IPS DF 4.7 (cell line): Measurements from ENCODE around the gene LMAN2.
"Not testable (repeated sequence)": the region's sequence is repeated elsewhere in the genome, so short reads cannot be mapped to it uniquely, and the experiment has no call there.

ENCODE experiments used
- DNase-seq: peaks from one replicate; pipeline ENCODE4 v3.0.0-alpha.2; 2013; ENCODE audit warnings: low spot score; ENCODE audit errors: extremely low read depth

The LMAN2 gene

GRCh38 chr5:177365845-177366527, 14.5 kb upstream of the LMAN2 start:
- no peak for DNase-seq

DNA sequence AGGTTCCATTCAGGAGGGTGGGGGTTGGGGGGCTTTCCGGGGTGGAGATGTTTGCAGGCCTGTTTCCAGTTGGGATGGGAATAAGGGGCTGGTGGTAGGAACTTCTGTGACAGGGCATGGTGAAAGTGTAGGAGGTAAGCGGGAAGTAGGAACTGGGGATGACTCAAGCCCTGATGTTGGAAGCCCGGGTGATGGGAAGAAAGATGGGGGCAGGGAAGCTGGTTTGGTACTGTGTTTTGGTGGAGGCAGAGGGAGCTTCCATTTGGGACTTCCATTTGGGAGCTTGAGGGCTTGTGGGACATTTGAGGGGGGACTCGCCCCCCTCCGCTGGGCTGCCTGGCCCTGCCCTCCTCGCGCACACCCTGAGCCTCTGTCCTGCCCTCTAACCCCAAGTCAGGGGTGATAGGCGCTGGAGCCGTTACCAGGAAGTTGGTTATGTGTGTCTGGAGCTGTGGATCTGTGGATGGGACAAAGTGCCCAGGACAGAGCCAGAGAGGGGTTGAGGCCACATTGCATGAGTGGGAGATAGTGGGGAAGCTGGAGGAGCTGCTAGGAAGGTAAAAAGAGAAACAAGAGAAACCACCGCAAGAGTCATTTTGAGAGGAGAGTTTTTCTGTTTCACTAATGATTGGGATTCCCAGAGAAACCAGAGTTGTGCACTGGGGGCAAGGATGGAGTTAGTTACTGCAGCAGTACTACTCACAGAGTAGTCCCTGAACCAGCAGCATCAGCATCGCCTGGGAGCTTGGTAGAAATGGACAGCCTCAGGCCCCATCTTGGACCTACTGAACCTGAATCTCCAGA, 12.9 kb upstream of the LMAN2 start:
- DNase-seq, result no peak

GRCh38 chr5:177363565-177363964, 12.1 kb upstream of the LMAN2 start:
- no peak for DNase-seq

DNA sequence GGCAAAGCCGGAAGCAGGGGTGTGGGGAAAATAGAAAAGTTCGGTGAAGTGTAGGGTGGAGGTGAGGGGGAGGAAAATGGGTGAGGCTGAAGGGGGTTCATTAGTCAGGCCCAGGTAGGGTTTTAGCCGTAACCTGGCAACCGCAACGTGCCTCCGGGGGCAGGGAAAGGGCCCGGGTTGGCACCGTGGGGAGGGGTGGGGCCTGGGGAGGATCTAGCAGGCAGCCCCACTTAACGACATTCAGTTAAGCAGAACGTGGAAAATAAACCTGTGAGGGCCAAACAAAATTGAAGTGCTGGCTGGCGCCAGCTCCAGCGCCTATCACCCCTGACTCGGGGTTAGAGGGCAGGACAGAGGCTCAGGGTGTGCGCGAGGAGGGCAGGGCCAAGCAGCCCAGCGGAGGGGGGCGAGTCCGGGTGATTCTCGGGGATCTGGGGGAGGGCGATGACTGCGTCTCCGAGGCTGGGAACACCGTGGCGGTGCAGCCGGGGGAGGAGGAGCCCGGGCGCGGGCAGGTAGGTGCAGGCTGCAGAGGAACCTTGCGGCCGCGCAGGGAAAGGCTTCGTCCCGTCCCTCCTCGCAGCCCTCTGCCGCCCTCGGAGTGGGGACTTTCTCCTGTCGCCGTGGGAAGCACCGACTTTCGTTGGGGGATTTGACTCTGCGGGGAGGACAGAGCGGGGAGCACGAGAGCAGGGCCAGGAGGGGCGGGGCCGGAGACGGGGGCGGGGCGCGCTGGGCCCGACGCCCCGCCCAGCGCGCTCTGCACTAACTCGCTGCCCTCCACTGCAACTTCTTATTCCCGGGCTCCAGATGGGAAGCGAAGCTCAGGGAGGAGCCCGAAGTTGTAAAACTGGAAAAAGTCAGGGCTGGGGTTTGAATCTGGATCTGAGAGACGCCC, 11.4 kb upstream of the LMAN2 start:
- DNase-seq, result no peak

GRCh38 chr5:177362292-177362609, 10.8 kb upstream of the LMAN2 start:
- DNase-seq, result no peak

GRCh38 chr5:177361418-177362291, 10.2 kb upstream of the LMAN2 start:
- DNase-seq, result no peak

DNA sequence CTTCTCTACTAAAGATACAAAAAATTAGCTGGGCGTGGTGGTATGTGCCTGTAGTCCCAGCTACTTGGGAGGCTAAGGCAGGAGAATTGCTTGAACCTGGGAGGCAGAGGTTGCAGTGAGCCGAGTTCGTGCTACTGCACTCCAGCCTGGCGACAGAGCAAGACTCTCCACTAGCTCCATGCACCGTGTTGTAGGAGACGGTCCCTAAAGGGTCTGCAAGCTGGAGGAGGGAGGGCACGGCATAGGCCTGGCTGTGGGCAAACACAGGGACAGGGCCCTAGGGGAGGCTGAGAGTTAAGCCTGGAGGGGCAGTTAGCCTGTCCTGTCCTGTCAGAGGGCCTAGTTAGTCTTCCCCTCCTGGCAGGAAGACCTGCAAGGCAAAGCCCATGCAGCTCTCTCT, 9.3 kb upstream of the LMAN2 start:
- DNase-seq, result not testable (repeated sequence)

DNA sequence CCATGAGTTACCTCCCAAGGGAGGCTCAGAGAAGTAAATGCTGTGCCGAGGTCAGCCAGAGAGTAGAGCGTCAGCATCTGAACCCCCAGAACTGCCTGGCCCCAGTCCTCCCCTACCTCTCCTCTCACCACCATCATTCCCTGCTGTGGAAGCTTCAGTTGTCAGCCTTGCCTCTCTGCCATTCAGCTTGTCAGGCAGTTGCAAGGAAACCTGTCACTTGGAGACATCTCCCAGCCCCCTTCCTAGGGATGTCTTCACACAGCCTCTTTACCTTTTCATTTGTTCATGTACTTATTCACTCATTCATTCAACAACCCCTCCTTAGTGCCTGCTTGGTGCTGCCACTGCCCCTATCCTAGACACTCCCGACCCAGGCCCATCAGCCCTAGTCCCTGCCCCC, 8.4 kb upstream of the LMAN2 start:
- no peak for DNase-seq

GRCh38 chr5:177359451-177359851, 8.0 kb upstream of the LMAN2 start:
- DNase-seq, result no peak

GRCh38 chr5:177358370-177358819, 6.9 kb upstream of the LMAN2 start:
- DNase-seq, result no peak

DNA sequence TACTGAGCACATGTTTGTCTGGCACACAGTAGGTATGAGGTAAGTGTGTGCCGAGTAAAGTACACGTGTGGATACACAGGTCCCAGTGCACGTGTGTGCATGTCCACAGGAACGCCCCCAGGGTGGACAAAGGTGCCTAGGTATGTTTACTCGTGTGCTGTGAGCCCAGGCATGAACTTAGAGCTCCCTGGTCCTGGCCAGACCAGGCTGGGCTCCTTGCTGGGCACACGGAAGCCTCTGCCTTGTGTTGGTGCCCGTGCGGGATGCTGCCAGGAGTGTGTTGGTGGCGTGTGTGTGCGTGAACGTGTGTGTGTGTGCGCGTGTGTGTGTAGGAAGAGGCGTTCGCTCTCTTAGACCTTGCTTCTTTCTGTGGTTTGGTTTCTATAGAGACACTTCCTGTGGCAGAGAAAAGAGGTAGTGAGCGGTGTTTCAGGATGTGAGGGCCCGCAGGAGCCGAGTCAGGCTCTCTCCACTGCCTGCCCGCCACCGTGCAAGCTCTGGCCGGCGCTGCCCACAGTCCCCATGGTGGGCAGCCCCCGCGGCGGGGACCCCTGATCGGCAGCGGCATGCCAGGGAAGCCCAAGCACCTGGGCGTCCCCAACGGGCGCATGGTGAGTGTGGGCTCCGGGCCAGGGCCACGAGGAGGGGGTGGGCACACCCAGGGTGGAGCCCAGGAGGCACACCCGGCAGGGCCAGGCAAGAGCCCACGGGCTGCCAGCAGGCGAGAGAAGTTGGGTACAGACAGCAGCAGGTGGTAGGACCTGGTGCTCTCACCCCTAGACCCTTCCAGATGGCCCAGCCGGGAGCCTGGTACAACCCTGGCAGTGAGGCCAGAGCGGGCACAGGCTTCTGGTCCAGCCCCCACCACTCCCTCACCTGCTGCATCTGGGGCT, 6.2 kb upstream of the LMAN2 start, which contains the start of gene RGS14:
Gene RGS14, plus strand, starts transcription at position 466 of the 893 bp plus-strand sequence. Its CDS starts 101 bp downstream, at position 567.
- no peak for DNase-seq

- no peak for DNase-seq
Measured at GRCh38 chr5:177357146-177357458, 5.6 kb upstream of the LMAN2 start.

GRCh38 chr5:177356746-177357145, 5.3 kb upstream of the LMAN2 start:
- DNase-seq, result no peak

DNA sequence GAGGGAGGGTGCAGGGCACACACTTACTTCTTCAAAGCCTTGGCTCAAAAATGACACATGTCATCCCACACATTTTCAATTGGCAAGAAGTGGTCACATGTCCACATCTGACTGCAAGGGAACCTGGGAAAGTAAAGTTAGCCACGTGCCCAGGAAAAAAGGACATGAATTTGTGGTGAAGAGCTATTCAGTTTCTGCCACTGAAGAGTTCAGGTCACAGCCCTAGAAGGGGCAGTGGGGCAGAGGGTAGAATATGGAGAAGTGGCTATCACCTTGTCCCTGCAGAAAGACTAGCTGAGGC, 4.3 kb upstream of the LMAN2 start:
- no peak for DNase-seq

DNA sequence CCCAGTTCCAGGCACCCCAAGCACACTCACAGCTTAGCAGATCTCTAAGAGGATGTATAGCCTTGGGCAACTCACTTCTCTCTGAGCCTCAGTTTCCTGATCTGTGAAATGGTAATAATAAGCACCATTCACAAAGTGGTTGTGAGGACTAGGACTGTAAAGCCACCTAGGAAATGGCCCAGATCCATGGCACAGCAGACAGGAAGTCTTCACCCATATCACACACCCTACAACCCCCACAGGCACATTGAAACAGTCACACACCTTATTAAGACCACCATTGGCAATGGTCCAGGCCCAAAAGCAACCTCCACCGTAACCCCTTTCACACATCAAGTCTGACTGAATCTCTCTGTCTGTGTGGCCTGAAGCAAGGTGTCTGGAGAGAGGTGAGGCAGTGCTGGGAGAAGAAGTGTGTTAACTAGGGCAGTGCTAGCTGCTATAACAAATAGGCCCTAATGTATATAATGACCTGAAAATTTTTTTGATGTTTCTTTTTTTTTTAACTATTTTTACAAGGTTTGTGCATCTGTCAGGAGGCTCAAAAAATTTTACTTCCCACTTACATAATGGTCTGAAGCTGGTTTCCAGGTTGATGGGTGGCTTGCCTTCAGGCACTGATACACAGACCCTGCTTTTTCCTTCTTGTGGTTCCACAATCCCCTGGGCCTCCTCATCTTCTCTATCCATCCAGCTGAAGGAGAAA, 3.8 kb upstream of the LMAN2 start:
- no peak for DNase-seq

DNA sequence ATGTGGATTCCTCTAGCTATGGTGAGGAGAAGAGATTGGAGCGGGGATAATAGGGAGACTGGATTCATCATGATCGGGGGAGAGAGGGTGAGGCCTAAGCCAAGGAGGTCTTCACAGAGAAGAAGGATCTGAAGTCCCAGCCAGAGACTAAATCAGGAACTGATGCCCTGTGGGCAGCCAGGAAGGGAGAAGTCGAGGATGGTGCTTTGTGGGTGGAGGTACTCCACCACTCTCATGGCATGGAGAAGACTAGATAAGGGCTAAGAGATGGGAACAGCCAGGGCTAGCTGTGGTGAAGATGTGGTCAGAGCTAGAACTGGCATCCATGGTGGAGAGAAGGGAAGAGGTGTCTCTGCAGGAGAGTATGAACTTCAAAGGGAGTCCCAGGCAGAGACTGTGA, 3.2 kb upstream of the LMAN2 start:
- no peak for DNase-seq

DNA sequence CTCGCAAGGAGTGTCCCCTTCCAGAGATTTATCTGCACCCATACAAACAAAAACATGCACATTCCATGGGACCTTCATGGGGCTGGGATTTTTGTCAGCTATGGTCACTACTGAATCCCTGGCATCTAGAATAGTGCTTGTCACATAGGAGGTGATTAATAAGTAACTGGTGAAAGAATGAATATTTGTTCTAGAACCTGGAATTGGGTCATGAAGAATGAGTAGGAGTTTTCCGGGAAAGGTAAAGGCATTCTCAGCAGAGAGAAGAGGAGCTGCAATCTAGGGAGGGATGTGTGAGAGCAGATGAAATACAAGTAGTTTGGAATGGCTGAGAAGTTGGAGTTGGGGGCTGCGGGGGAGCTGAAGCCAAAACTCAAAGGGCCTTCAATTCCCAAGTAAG, 2.8 kb upstream of the LMAN2 start:
- no peak for DNase-seq

- no peak for DNase-seq
Measured at GRCh38 chr5:177353093-177353492, 1.6 kb upstream of the LMAN2 start.

- DNase-seq, result no peak
Measured at GRCh38 chr5:177350776-177351391, 584 bp downstream of the LMAN2 start.
